Type B pancreatic cell (in vitro differentiated cells): Measurements from ENCODE around the gene FUT7. TPM values are rescaled to one million over a fixed set of nuclear protein-coding genes. Genes with fewer than 3 reads are reported as not detected.
A peak's percentile ranks its signal among the peaks of the same experiment; 100 is the strongest.

Experiments used
- DNase-seq: peaks from one replicate; pipeline ENCODE4 v3.0.0; 2021; ENCODE audit warnings: mixed read lengths; ENCODE audit not compliant: unreplicated experiment; ENCODE audit errors: extremely low spot score
- H3K27ac Mint-ChIP-seq: 2 replicates; pipeline ENCODE4 v1.8.0; 2021; ENCODE audit warnings: mild to moderate bottlenecking, mixed read lengths
- H3K27me3 Mint-ChIP-seq: 2 replicates; pipeline ENCODE4 v1.8.0; 2021; ENCODE audit warnings: mixed read lengths
- H3K36me3 Mint-ChIP-seq: 2 replicates; pipeline ENCODE4 v1.8.0; 2021; ENCODE audit warnings: mixed read lengths
- H3K4me1 Mint-ChIP-seq: one replicate; pipeline ENCODE4 v1.8.0; 2021; ENCODE audit warnings: mixed read lengths; ENCODE audit not compliant: unreplicated experiment
- H3K4me3 Mint-ChIP-seq: 2 replicates; pipeline ENCODE4 v1.8.0; 2021; ENCODE audit warnings: mild to moderate bottlenecking, mixed read lengths
- H3K9me3 Mint-ChIP-seq: 2 replicates; pipeline ENCODE4 v1.8.0; 2021; ENCODE audit warnings: mixed read lengths
- CTCF ChIP-seq: fragments of 200-600 bp; sonication (generic); conservative IDR thresholded peaks from 2 replicates; pipeline ENCODE4 v1.5.0; 2021; ENCODE audit warnings: antibody characterized with exemption, mild to moderate bottlenecking
- total RNA-seq: library from RNA; stranded (reverse); gene quantifications from 2 replicates; pipeline ENCODE4 v1.2.1, GENCODE V29; 2021; ENCODE audit warnings: low replicate concordance

The FUT7 gene
- total RNA-seq, 1 donor from 2014 or later = not detected

GRCh38 chr9:137077010-137077747 is 45.3 kb upstream of the FUT7 start, which contains the start of gene UAP1L1:
TSS of gene UAP1L1 (plus strand) at chr9:137077517. CDS start at chr9:137077533, 16 bp downstream.
- peak within 1 kb of the TSS; percentile 74 for H3K4me3 Mint-ChIP-seq
- DNase-seq = no peak
- H3K27me3 Mint-ChIP-seq = peaks cover 57% of the 10 kb centered on the region

GRCh38 chr9:137076636-137077009 is 44.7 kb upstream of the FUT7 start:
- no peak for DNase-seq
- H3K27me3 Mint-ChIP-seq = peaks cover 52% of the 10 kb centered on the region
- peaks cover under 1% of the 10 kb centered on the region for H3K4me1 Mint-ChIP-seq
- no peak overlapping the region for H3K27ac Mint-ChIP-seq
- H3K36me3 Mint-ChIP-seq = no peaks in the 10 kb centered on the region
- TF ChIP-seq CTCF = no peak
- peak overlapping the region; percentile 69 for H3K4me3 Mint-ChIP-seq
- H3K9me3 Mint-ChIP-seq = no peaks in the 10 kb centered on the region

More at GRCh38 chr9:137077010-137077747, 45.3 kb upstream of the FUT7 start, which contains the start of gene UAP1L1:
- no peak for TF ChIP-seq CTCF
- H3K9me3 Mint-ChIP-seq = no peaks in the 10 kb centered on the region
- no peak within 1 kb of the TSS for H3K27ac Mint-ChIP-seq
- H3K36me3 Mint-ChIP-seq = no peaks in the 10 kb centered on the region
- H3K4me1 Mint-ChIP-seq = no peaks in the 10 kb centered on the region

- Mint-ChIP-seq H3K9me3 (no peaks in the 10 kb centered on the region), H3K4me1 (peaks cover 8% of the 10 kb centered on the region), H3K27me3 (peaks cover 49% of the 10 kb centered on the region)
Observed at GRCh38 chr9:137075275-137075775, 43.4 kb upstream of the FUT7 start.

GRCh38 chr9:137074657-137075274 is 42.9 kb upstream of the FUT7 start:
- no peaks in the 10 kb centered on the region for H3K36me3 Mint-ChIP-seq
- H3K9me3 Mint-ChIP-seq = no peaks in the 10 kb centered on the region
- H3K27me3 Mint-ChIP-seq = peaks cover 44% of the 10 kb centered on the region
- peak overlapping the region; percentile 17 for H3K4me3 Mint-ChIP-seq
- TF ChIP-seq CTCF = no peak
- peaks cover 8% of the 10 kb centered on the region for H3K4me1 Mint-ChIP-seq
- H3K27ac Mint-ChIP-seq = peak overlapping the region; percentile 50
- DNase-seq = no peak

More at GRCh38 chr9:137075275-137075775, 43.4 kb upstream of the FUT7 start:
- no peak overlapping the region for H3K27ac Mint-ChIP-seq
- DNase-seq = no peak
- H3K36me3 Mint-ChIP-seq = no peaks in the 10 kb centered on the region
- no peak overlapping the region for H3K4me3 Mint-ChIP-seq
- no peak for TF ChIP-seq CTCF

GRCh38 chr9:137073992-137074399 is 42.1 kb upstream of the FUT7 start:
- H3K27me3 Mint-ChIP-seq = peaks cover 37% of the 10 kb centered on the region
- H3K4me3 Mint-ChIP-seq = no peak overlapping the region
- H3K4me1 Mint-ChIP-seq = peaks cover 8% of the 10 kb centered on the region
- DNase-seq = no peak
- H3K27ac Mint-ChIP-seq = no peak overlapping the region
- H3K36me3 Mint-ChIP-seq = no peaks in the 10 kb centered on the region
- no peak for TF ChIP-seq CTCF
- H3K9me3 Mint-ChIP-seq = no peaks in the 10 kb centered on the region
